GM18870 (cell line): ENCODE measurements around the gene ANGPTL4.
"Not testable (repeated sequence)": the region's sequence is repeated elsewhere in the genome, so short reads cannot be mapped to it uniquely, and the experiment has no call there.

Experiments
- ATAC-seq: cut with Tn5 transposase; IDR thresholded peaks from one replicate; pipeline ENCODE4 v1.9.1; 2021; ENCODE audit warnings: moderate library complexity; ENCODE audit not compliant: unreplicated experiment

Gene ANGPTL4

DNA sequence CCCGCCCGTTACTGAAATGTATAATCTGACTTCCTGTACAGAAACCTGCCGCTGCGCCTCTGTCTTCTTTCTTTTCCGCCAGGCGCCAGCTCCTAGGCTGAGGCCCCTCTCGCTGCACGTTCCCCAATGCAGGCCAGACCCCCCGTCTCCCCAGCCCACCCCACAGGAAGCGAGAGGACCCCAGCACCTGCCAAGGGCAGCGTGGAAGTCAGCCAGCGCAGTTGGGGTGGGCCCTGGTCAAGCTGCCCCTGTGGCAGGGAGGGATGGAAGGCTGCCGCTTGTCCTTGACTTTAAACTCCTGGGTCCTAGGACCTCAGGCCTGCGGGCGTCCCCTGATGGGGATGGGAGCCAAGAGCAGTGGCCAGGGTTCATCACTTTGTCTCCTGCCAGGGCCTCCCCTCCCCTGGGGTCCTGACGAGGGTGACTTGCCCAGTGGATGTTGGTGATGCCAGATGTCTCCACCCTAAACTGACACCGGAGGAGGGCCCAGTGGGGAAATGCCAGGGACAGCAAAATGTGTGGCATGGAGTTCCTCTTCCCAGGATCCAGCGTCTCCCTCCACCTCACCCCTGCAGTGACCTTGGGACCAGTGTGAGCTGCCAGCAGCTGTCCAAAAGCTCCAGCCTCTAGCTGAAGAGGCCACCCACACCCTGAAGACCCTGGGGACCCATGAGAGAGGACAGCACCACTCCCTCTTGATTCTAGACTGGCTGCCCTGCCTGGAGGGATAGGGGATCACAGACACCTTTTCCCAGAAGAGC is 40.6 kb downstream of the ANGPTL4 start:
- ATAC-seq = no peak

DNA sequence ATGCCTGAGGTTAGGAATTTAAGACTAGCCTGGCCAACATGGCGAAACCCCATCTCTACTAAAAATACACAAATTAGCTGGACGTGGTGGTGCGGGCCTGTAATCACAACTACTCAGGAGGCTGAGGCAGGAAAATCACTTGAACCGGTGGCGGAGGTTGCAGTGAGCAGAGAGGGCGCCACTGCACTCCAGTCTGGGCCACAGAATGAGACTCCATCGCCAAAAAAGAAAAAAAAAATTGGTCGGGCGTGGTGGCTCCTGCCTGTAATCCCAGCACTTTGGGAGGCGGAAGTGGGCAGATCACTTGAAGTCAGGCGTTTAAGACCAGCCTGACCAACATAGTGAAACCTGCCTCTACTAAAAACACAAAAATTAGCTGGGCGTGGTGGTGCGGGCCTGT is 46.8 kb downstream of the ANGPTL4 start:
- ATAC-seq = not testable (repeated sequence)

DNA sequence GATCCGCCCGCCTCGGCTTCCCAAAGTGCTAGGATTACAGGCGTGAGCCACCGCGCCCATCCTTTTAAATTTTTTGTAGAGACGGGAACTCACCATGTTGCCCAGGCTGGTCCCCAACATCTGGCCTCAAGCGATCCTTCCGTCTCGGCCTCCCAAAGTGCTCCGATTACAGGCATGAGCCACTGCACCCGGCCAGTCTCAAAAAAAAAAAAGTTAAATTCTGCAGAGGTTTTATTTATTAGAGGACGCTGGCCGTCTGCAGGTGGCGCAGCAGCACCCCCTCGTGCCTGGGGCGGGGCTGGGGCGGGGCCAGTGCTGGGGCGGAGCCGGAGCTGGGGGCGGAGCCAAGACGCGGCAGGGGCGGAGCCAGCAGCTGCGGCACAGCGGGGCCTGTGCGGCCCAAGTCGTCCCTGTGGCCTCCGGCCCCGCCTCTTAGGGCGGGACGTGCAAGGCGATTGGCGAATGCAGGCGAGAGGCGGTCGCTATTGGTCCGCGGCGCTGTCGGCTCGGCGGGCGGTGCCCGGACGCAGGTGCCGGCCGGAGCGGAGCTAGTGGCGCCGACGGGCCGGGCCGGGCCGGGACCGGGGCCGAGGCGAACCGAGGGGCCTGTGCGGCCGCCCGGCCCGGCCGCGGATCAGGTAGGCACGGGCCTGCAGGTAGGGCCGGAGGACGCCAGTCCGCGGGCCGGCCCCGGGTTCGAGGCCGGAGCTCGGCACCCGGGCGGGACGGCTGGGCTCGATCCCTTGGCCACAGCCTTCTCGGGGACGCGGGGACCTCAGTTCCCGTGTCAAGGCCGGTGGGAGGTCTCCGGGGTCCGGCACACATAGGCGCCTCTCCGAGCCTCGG is 49.1 kb downstream of the ANGPTL4 start, which contains the start of gene MARCHF2:
Gene MARCHF2 (plus strand): TSS at position 523 of the 846 bp plus-strand sequence. CDS start 8,536 bp downstream, outside the sequence.
- ATAC-seq = peak; percentile 84

DNA sequence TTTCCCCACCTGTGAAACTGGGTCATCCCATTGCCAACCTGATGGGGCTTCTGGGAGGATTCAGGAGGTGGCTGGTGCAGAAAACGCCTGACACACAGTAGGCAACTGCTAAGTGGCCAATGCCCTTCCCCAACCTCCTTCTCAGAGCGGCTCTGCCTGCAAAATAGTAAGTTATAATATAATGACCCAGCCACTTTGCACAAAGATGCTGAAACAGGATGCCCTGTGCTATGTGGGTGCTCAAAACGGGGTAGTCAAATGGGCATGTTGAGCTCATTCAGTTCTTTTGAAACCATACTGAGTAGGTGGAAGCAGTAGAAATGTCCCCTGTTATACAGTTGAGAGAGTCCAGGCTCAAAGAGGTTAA is 49.7 kb downstream of the ANGPTL4 start:
- ATAC-seq = no peak

DNA sequence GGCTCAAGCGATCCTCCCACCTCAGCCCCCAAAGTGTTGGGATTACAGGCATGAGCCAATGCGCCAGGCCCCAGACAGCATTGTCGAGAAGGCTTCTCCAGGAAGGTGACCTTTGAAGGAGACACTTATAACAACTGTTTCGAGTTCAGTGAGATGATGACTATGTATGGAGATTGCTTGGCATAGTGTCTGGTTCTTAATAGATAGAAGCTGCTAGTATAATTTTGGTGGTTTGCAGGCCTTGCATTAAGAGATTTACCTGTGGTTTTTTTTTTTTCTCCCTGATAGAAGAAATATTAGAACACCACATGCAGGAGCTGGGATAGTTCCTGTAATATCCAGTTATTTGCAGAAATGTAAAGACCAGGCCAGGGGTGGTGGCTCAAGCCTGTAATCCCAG is 52.8 kb downstream of the ANGPTL4 start:
- ATAC-seq = no peak

DNA sequence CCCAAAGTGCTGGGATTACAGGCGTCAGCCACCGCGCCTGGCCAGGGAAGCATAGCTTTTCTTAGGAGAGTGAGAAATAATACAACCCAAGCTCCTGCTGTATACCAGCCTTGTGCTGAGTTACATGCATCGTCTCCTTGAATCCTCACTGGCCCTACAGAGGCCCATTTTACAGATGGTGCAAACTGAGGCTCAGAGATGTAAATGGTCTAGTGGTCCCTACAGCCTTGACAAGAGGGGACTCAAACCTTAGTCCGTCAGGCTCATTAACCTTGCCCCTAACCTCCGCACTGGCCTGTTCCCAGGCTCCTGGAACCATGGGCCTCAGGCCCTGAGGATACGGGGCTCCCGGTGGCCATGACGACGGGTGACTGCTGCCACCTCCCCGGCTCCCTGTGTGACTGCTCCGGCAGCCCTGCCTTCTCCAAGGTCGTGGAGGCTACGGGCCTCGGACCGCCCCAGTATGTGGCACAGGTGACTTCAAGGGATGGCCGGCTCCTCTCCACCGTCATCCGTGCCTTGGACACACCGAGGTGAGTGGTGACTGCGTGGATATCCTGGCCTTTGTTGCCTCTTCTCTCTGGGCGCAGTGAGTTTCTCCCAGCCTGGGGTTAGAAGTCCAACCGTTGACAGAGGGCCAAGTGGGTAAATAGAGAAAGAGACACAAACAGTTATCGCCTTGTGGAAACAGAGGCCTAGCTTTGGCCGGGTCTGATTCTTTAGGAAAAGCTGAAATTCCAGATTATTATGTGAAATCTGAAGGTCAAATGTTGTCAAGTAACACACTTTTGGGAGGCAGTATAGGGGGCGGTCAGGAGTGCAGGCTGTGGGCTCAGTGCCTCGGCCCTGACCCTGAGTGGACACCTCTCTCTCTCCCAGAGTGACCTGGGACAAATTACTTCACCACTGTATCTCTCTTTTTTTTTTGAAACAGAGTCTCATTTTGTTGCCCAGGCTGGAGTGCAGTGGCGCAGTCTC is 57.8 kb downstream of the ANGPTL4 start:
- no peak for ATAC-seq

DNA sequence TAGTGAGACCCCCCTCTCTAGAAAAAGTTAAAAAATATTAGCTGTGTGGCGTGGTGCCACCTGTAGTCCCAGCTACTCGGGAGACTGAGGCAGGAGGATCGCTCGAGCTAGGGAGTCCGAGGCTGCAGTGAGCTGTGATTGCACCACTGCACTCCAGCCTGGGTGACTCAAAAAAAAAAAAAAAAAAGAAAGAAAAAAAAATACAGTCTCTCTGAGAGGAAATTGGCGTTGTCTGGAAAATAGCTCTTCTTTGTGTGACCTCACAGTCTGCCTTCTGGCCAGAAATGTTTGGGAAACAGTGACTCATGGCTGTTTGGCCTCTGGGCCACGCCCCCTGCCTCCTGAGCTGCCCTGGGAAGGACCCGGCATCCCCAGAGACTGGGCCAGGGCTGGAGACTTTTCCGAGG is 59.9 kb downstream of the ANGPTL4 start:
- no peak for ATAC-seq
